Body of pancreas (tissue), 4 donors: ENCODE measurements around the gene FURIN. TPM values are rescaled to one million over a fixed set of nuclear protein-coding genes. Genes with fewer than 3 reads are reported as not detected.

Source experiments
- ATAC-seq: fragments of 150-250 bp; one replicate; pipeline ENCODE4 v1.9.1; 2016
- DNase-seq, 4 donors: peaks; one replicate each; pipeline ENCODE4 v3.0.0-alpha.2; 2019
- H3K27ac ChIP-seq, 4 donors: fragments of 200-600 bp; sonication (generic); 1 replicate in 3 of 4; 2 replicates in 1 of 4; pipeline versions ENCODE4 v1.5.1 to v1.6.1; 2016 to 2019; ENCODE audit warnings: mild to moderate bottlenecking in 1 of 4, mixed read lengths in 1 of 4, moderate library complexity in 1 of 4
- H3K27me3 ChIP-seq, 2 donors: fragments of 200-600 bp; sonication (generic); one replicate each; pipeline ENCODE4 v1.6.0; 2016; ENCODE audit warnings: mild to moderate bottlenecking in 1 of 2
- H3K36me3 ChIP-seq, 2 donors: fragments of 200-600 bp; sonication (generic); replicated peaks in 1 of 2; 2 replicates each; pipeline ENCODE4 v1.5.1; 2016; ENCODE audit warnings: low read depth in 2 of 2; ENCODE audit not compliant: insufficient read depth in 1 of 2
- H3K4me1 ChIP-seq: fragments of 200-600 bp; sonication (generic); one replicate; pipeline ENCODE4 v1.6.0; 2016
- H3K4me3 ChIP-seq, 2 donors: fragments of 200-600 bp; sonication (generic); 1 replicate in 1 of 2; 2 replicates in 1 of 2; pipeline ENCODE4 v1.5.1; 2016 to 2019
- H3K9me3 ChIP-seq, 3 donors: fragments of 200-600 bp; sonication (generic); 1 replicate in 2 of 3; 2 replicates in 1 of 3; pipeline ENCODE4 v1.5.1; 2016
- POLR2A ChIP-seq, 3 donors: fragments of 450-650 bp; IDR thresholded peaks; one replicate each; pipeline ENCODE4 v1.6.1; 2016; ENCODE audit warnings: antibody characterized with exemption in 3 of 3, mild to moderate bottlenecking in 2 of 3
- WGBS, 2 donors: methylation state at CpG; one replicate each; pipeline ENCODE4 v1.1.5; 2017; 5-methylcytosine and 5-hydroxymethylcytosine counted together
- intact Hi-C: fragments of 100-400 bp; cut with DNase I; formaldehyde crosslinking; loops from one replicate; pipeline ENCODE4 v1.15.1; 2023
- total RNA-seq, 2 donors: library from RNA; depleted of rRNA; stranded (reverse); fragments of >200 nt; gene quantifications; one replicate each; pipeline ENCODE4 v1.1.0, GENCODE V29; 2016
- TF ChIP-seq, protein P1 (sequence below), 7 experiments: fragments of 450-650 bp in 4 of 7; fragments of 200-600 bp in 3 of 7; sonication (generic) in 3 of 7; IDR thresholded peaks; one replicate each; pipeline ENCODE4 v1.5.1; 2016 to 2019; ENCODE audit warnings: antibody characterized with exemption in 7 of 7

Gene FURIN
- total RNA-seq: 100 to 1,000 TPM in 1 of 2 donors, 10 to 100 TPM in 1; 88.0 to 112 TPM

DNA sequence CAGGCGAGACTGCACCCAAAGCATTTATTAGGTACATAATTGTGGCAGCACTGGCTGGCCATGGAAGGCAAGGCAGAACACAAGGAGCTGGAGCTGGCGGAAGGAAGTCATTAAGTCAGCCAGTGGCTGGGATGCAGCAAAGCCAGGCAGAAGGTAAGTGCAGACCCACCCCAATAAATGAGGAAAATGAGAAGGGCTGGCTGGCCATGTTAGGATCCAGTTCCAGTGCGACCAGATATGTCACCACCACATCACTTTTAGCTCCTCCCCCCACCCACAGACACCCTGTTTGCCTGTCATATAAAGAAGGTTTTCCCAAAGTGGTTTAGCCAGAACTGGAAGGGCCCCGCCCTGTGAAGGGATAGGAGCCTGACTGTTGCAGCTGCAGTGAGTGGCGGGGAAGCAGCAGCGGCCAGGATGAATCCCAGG lies at the start of gene FURIN:
TSS of gene FURIN (plus strand) at position 328 of the 429 bp plus-strand sequence. CDS start 7,153 bp downstream, outside the sequence.
- peak in 2 of 4 donors; percentile 26 to 31 for DNase-seq
- intact Hi-C loops: no loop called here
- no peak within 1 kb of the TSS for H3K4me3 ChIP-seq

DNA sequence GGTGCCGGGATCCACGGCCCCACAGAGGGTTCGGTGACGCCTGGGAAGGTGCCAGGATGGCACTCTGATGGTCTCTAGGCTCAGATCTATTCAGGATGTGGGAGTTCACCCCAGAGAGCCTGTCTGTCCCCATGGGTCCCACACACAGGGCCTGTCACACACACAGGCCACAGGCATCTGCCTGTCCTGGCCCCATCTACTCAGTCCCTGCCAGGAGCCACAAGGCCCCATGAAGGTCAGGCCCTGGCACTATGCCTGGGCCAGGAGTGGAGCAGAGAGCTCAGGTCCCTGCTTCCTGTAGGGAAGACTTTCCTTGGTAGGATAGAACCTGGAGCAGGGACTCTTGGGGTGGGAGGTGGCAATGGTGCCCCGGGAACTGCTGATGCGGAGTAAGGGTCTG lies 49.0 kb upstream of the FURIN start:
- Histone ChIP-seq H3K27ac (peak overlapping the region in 2 of 4 donors; percentile 1 to 28), H3K9me3 (no peaks in the 10 kb centered on the region), H3K4me1 (peaks cover 36% of the 10 kb centered on the region), H3K27me3 (no peaks in the 10 kb centered on the region), H3K4me3 (no peak overlapping the region), H3K36me3 (no peaks in the 10 kb centered on the region)
- TF ChIP-seq, protein P1, sequence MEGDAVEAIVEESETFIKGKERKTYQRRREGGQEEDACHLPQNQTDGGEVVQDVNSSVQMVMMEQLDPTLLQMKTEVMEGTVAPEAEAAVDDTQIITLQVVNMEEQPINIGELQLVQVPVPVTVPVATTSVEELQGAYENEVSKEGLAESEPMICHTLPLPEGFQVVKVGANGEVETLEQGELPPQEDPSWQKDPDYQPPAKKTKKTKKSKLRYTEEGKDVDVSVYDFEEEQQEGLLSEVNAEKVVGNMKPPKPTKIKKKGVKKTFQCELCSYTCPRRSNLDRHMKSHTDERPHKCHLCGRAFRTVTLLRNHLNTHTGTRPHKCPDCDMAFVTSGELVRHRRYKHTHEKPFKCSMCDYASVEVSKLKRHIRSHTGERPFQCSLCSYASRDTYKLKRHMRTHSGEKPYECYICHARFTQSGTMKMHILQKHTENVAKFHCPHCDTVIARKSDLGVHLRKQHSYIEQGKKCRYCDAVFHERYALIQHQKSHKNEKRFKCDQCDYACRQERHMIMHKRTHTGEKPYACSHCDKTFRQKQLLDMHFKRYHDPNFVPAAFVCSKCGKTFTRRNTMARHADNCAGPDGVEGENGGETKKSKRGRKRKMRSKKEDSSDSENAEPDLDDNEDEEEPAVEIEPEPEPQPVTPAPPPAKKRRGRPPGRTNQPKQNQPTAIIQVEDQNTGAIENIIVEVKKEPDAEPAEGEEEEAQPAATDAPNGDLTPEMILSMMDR (IDR thresholded peaks at IDR 0.05): no peak
- no peak for TF ChIP-seq POLR2A (IDR thresholded peaks at IDR 0.05)
- intact Hi-C loops: no loop called here
- WGBS, 2 donors: 71 to 80% methylated on average over 2 to 6 of the region's 6 CpGs
- peak; percentile 81 to 90 (median 87) for DNase-seq
- peak; percentile 86 for ATAC-seq

More for the DNA sequence above, at the start of gene FURIN:
- Histone ChIP-seq H3K27me3 (no peaks in the 10 kb centered on the region), H3K9me3 (no peaks in the 10 kb centered on the region), H3K36me3 (no peaks in the 10 kb centered on the region), H3K27ac (peak within 1 kb of the TSS in 3 of 4 donors; percentile 3 to 95 (median 92)), H3K4me1 (peaks cover 59% of the 10 kb centered on the region)
- ATAC-seq: no peak
- 82 to 86% methylated on average over 6 of the region's 6 CpGs for WGBS, 2 donors
- no peak for TF ChIP-seq POLR2A (IDR thresholded peaks at IDR 0.05)
- TF ChIP-seq, protein P1 (IDR thresholded peaks at IDR 0.05): no peak

DNA sequence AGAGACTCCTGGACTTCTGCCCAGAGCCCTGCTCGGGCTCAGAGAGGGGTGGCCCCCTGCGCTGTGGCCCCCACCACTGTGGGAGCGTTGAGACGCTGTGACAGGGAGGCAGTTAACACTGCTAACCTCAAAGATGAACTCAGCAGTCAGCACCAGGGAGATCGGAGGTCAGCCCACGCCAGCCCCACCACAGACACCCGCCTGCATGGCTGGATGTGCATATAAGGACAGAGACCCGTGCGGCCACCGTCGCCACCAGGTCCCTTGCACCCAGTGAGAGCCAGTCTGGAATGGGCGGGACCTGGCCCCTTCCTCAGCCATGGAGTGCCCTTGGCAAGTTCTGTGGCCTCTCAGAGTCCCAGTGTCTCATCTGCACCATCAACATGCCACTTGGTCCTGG lies 48.5 kb upstream of the FURIN start:
- Histone ChIP-seq H3K36me3 (no peaks in the 10 kb centered on the region), H3K27ac (peak overlapping the region in 2 of 4 donors; percentile 1 to 28), H3K9me3 (no peaks in the 10 kb centered on the region), H3K4me1 (peaks cover 41% of the 10 kb centered on the region), H3K4me3 (no peak overlapping the region), H3K27me3 (no peaks in the 10 kb centered on the region)
- TF ChIP-seq POLR2A (IDR thresholded peaks at IDR 0.05): no peak
- TF ChIP-seq, protein P1 (IDR thresholded peaks at IDR 0.05): no peak
- intact Hi-C loops: no loop called here
- 47 to 80% methylated on average over 1 to 10 of the region's 12 CpGs for WGBS, 2 donors
- no peak for DNase-seq
- ATAC-seq: peak; percentile 7

DNA sequence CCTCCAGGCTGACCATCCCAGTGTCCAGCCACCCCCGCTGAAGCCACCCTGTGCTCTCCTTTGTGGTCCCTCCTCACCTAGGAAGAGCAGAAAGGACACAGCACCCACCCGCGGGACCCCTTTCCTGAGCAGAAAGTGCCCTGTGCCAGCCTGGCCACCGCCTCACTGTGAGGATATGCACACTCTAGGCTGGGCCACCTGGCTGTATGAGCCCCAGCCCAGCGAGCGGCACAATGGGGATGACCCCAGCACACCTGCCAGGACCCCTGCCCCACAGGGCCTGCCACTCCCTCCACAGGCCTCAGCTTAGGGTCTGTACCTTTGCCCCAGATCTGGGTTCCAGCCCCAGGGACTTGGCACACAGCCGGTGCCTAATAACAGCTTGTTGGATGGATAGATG lies 47.9 kb upstream of the FURIN start:
- Histone ChIP-seq H3K27ac (no peak overlapping the region), H3K9me3 (no peaks in the 10 kb centered on the region), H3K36me3 (no peaks in the 10 kb centered on the region), H3K4me1 (peaks cover 45% of the 10 kb centered on the region), H3K4me3 (no peak overlapping the region), H3K27me3 (no peaks in the 10 kb centered on the region)
- TF ChIP-seq POLR2A (IDR thresholded peaks at IDR 0.05): no peak
- TF ChIP-seq, protein P1 (IDR thresholded peaks at IDR 0.05): no peak
- WGBS, 2 donors: 77 to 94% methylated on average over 4 to 5 of the region's 7 CpGs
- no peak for DNase-seq
- intact Hi-C loops: no loop called here
- ATAC-seq: no peak
